WTC11 (cell line): ENCODE measurements around the gene PPP4R2. TPM values are rescaled to one million over a fixed set of nuclear protein-coding genes. Genes with fewer than 3 reads are reported as not detected.

Experiments used
- ATAC-seq: fragments of 200-7000 bp; cut with Tn5 transposase; 2 replicates; pipeline ENCODE4 v1.10.0; 2021; ENCODE audit warnings: mild to moderate bottlenecking, moderate library complexity
- CTCF ChIA-PET: fragments of 300-600 bp; sonication (Branson Sonifier 250); formaldehyde crosslinking; loops from one replicate; lab custom pipeline; 2021; ENCODE audit warnings: antibody characterized with exemption; lab: Charles Lee
- POLR2A ChIA-PET: fragments of 350-600 bp; sonication (Branson Sonifier 250); formaldehyde crosslinking; loops from one replicate; lab custom pipeline; 2021; ENCODE audit warnings: antibody characterized with exemption; lab: Charles Lee
- DNase-seq: peaks from one replicate; pipeline ENCODE4 v3.0.0; 2021; ENCODE audit warnings: low spot score
- H3K27ac Mint-ChIP-seq: 2 replicates; pipeline ENCODE4 v1.8.0; 2021; ENCODE audit warnings: mixed read lengths
- H3K27me3 Mint-ChIP-seq: 2 replicates; pipeline ENCODE4 v1.8.0; 2021; ENCODE audit warnings: low read depth, mild to moderate bottlenecking, moderate library complexity, mixed read lengths
- H3K36me3 Mint-ChIP-seq: 2 replicates; pipeline ENCODE4 v1.8.0; 2021; ENCODE audit warnings: mixed read lengths
- H3K4me1 Mint-ChIP-seq: 2 replicates; pipeline ENCODE4 v1.8.0; 2022; ENCODE audit warnings: mixed read lengths
- H3K4me3 Mint-ChIP-seq: 2 replicates; pipeline ENCODE4 v1.8.0; 2021; ENCODE audit warnings: mild to moderate bottlenecking, moderate library complexity, mixed read lengths
- H3K9me3 Mint-ChIP-seq: 2 replicates; pipeline ENCODE4 v1.8.0; 2021; ENCODE audit warnings: mixed read lengths
- AFF4 ChIP-seq: sonication (generic); formaldehyde crosslinking; IDR thresholded peaks from 2 replicates; pipeline ENCODE4 v1.8.1; 2023; ENCODE audit warnings: mild to moderate bottlenecking, missing genetic modification reagents, borderline replicate concordance
- EMX1 ChIP-seq: fragments of 250-450 bp; sonication (Bioruptor Pico); IDR thresholded peaks from 2 replicates; pipeline ENCODE4 v1.8.0; 2021; ENCODE audit warnings: mild to moderate bottlenecking
- ESRRA ChIP-seq: sonication (generic); formaldehyde crosslinking; IDR thresholded peaks from 2 replicates; pipeline ENCODE4 v1.8.1; 2022; ENCODE audit warnings: mild to moderate bottlenecking, missing genetic modification reagents, borderline replicate concordance
- FOXP1 ChIP-seq: sonication (generic); formaldehyde crosslinking; IDR thresholded peaks from 2 replicates; pipeline ENCODE4 v1.8.0; 2022; ENCODE audit warnings: missing genetic modification reagents, mild to moderate bottlenecking, moderate library complexity, borderline replicate concordance
- HMGA2 ChIP-seq: fragments of 250-450 bp; sonication (Bioruptor Pico); IDR thresholded peaks from 2 replicates; pipeline ENCODE4 v1.4.0; 2021; ENCODE audit warnings: mild to moderate bottlenecking, moderate library complexity
- IRF2 ChIP-seq: sonication (generic); formaldehyde crosslinking; IDR thresholded peaks from 2 replicates; pipeline ENCODE4 v1.8.0; 2022; ENCODE audit warnings: low read depth, missing genetic modification reagents, borderline replicate concordance
- PRRX2 ChIP-seq: fragments of 250-450 bp; sonication (Bioruptor Pico); IDR thresholded peaks from 2 replicates; pipeline ENCODE4 v1.8.0; 2021; ENCODE audit warnings: mild to moderate bottlenecking
- SMAD3 ChIP-seq: sonication (generic); formaldehyde crosslinking; IDR thresholded peaks from 2 replicates; pipeline ENCODE4 v1.8.0; 2022; ENCODE audit warnings: missing genetic modification reagents, mild to moderate bottlenecking, borderline replicate concordance
- TEAD1 ChIP-seq: sonication (generic); formaldehyde crosslinking; IDR thresholded peaks from 2 replicates; pipeline ENCODE4 v1.8.0; 2022; ENCODE audit warnings: mild to moderate bottlenecking, missing genetic modification reagents
- ZNF138 ChIP-seq: sonication (generic); formaldehyde crosslinking; conservative IDR thresholded peaks from 2 replicates; pipeline ENCODE4 v1.8.1; 2022; ENCODE audit warnings: mild to moderate bottlenecking, moderate library complexity, missing genetic modification reagents
- ZNF232 ChIP-seq: sonication (generic); formaldehyde crosslinking; IDR thresholded peaks from 2 replicates; pipeline ENCODE4 v1.8.0; 2022; ENCODE audit warnings: mild to moderate bottlenecking, missing genetic modification reagents
- ZNF423 ChIP-seq: fragments of 250-450 bp; sonication (Bioruptor Pico); IDR thresholded peaks from 2 replicates; pipeline ENCODE4 v2.1.2; 2022; ENCODE audit warnings: mild to moderate bottlenecking, moderate library complexity
- ZSCAN18 ChIP-seq: fragments of 250-450 bp; sonication (Bioruptor Pico); IDR thresholded peaks from 2 replicates; pipeline ENCODE4 v2.1.2; 2022; ENCODE audit warnings: mild to moderate bottlenecking, moderate library complexity
- total RNA-seq: library from RNA; stranded (reverse); gene quantifications from 3 replicates; pipeline ENCODE4 v1.2.3, GENCODE V29; 2021
- TF ChIP-seq, protein P1 (sequence below): sonication (generic); formaldehyde crosslinking; IDR thresholded peaks from 2 replicates; pipeline ENCODE4 v1.8.1; 2022; ENCODE audit warnings: mild to moderate bottlenecking, missing genetic modification reagents, moderate library complexity, borderline replicate concordance
- TF ChIP-seq, protein P2 (sequence below): sonication (generic); formaldehyde crosslinking; IDR thresholded peaks from 2 replicates; pipeline ENCODE4 v1.8.1; 2022; ENCODE audit warnings: missing genetic modification reagents, borderline replicate concordance
- TF ChIP-seq, protein P3 (sequence below): sonication (generic); formaldehyde crosslinking; IDR thresholded peaks from 2 replicates; pipeline ENCODE4 v1.8.1; 2023; ENCODE audit warnings: mild to moderate bottlenecking, missing genetic modification reagents
- TF ChIP-seq, protein P4 (sequence below): fragments of 250-450 bp; sonication (Bioruptor Pico); IDR thresholded peaks from 2 replicates; pipeline ENCODE4 v1.8.0; 2021; ENCODE audit warnings: mild to moderate bottlenecking

Gene PPP4R2
- total RNA-seq, 1 experiment from 2014 or later, result 78.1 TPM

DNA sequence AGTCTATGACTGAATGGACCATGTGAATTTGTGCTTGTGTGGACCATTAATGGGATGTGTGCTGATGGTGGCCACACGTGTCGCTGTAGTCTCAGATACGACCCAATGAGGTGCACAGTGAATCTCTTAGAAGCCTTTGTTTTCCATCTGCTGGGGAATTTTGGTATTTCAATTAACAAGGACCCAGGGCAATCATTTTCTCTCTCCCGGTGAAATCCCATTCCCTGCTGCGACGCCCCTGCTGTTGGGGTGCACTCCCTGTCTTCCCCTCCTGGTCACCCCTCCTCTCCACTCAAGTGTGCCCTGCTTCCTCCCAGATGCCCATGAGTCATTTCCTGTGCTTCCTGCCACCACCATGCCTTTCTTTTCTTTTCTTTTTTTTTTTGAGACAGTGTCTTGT, 97.5 kb downstream of the PPP4R2 start (continued):
- TF ChIP-seq, protein P1, sequence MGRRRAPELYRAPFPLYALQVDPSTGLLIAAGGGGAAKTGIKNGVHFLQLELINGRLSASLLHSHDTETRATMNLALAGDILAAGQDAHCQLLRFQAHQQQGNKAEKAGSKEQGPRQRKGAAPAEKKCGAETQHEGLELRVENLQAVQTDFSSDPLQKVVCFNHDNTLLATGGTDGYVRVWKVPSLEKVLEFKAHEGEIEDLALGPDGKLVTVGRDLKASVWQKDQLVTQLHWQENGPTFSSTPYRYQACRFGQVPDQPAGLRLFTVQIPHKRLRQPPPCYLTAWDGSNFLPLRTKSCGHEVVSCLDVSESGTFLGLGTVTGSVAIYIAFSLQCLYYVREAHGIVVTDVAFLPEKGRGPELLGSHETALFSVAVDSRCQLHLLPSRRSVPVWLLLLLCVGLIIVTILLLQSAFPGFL (CRISPR knock-in tag), result no peak
- TF ChIP-seq PRRX2 (CRISPR knock-in tag) (no peak), TEAD1 (CRISPR knock-in tag) (no peak)
- TF ChIP-seq, protein P2, sequence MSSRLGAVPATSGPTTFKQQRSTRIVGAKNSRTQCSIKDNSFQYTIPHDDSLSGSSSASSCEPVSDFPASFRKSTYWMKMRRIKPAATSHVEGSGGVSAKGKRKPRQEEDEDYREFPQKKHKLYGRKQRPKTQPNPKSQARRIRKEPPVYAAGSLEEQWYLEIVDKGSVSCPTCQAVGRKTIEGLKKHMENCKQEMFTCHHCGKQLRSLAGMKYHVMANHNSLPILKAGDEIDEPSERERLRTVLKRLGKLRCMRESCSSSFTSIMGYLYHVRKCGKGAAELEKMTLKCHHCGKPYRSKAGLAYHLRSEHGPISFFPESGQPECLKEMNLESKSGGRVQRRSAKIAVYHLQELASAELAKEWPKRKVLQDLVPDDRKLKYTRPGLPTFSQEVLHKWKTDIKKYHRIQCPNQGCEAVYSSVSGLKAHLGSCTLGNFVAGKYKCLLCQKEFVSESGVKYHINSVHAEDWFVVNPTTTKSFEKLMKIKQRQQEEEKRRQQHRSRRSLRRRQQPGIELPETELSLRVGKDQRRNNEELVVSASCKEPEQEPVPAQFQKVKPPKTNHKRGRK, result no peak
- TF ChIP-seq, protein P3, sequence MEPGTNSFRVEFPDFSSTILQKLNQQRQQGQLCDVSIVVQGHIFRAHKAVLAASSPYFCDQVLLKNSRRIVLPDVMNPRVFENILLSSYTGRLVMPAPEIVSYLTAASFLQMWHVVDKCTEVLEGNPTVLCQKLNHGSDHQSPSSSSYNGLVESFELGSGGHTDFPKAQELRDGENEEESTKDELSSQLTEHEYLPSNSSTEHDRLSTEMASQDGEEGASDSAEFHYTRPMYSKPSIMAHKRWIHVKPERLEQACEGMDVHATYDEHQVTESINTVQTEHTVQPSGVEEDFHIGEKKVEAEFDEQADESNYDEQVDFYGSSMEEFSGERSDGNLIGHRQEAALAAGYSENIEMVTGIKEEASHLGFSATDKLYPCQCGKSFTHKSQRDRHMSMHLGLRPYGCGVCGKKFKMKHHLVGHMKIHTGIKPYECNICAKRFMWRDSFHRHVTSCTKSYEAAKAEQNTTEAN (CRISPR knock-in tag), result no peak

GRCh38 chr3:73094951-73095350, 98.3 kb downstream of the PPP4R2 start:
- H3K27ac Mint-ChIP-seq, result 0 out of 2 replicates have a peak overlapping the region, but pooled peaks have one; percentile 54

GRCh38 chr3:73096169-73096568, 99.6 kb downstream of the PPP4R2 start:
- no peak for DNase-seq
- TF ChIP-seq IRF2 (CRISPR knock-in tag) (no peak), ZNF232 (no peak), HMGA2 (CRISPR knock-in tag) (no peak), EMX1 (CRISPR knock-in tag) (no peak), AFF4 (CRISPR knock-in tag) (no peak)
- H3K4me3 Mint-ChIP-seq, result no peak overlapping the region
- no peaks in the 10 kb centered on the region for H3K9me3 Mint-ChIP-seq
- H3K27me3 Mint-ChIP-seq, result no peaks in the 10 kb centered on the region; the same call in 1 of the 2 replicates
- ChIA-PET CTCF (no interaction called here), POLR2A (no interaction called here)
- ATAC-seq, result no peak
- no peaks in the 10 kb centered on the region for H3K36me3 Mint-ChIP-seq
- peaks cover 22% of the 10 kb centered on the region for H3K4me1 Mint-ChIP-seq
- H3K27ac Mint-ChIP-seq, result no peak overlapping the region

More at GRCh38 chr3:73094951-73095350, 98.3 kb downstream of the PPP4R2 start:
- DNase-seq (peak; percentile 57), ATAC-seq (peak; percentile 83)
- ChIA-PET CTCF (interaction anchor here (0.7 to 1.5 kb wide), 6 partner anchors 8 to 407 kb away, joined by 3 to 6 read pairs (median 4); no protein-coding TSS in a partner anchor), POLR2A (no interaction called here)
- TF ChIP-seq SMAD3 (no peak), ZNF423 (CRISPR knock-in tag) (peak; percentile 96), FOXP1 (0 out of 2 replicates have a peak, but pooled peaks have one; percentile 32)
- peaks cover 14% of the 10 kb centered on the region for H3K4me1 Mint-ChIP-seq
- H3K4me3 Mint-ChIP-seq, result no peak overlapping the region; the same call in 1 of the 2 replicates
- H3K36me3 Mint-ChIP-seq, result no peaks in the 10 kb centered on the region
- H3K9me3 Mint-ChIP-seq, result no peaks in the 10 kb centered on the region
- H3K27me3 Mint-ChIP-seq, result no peaks in the 10 kb centered on the region; the same call in 1 of the 2 replicates

GRCh38 chr3:73098026-73098425, 101.4 kb downstream of the PPP4R2 start:
- POLR2A ChIA-PET, result no interaction called here
- no peak for TF ChIP-seq HMGA2 (CRISPR knock-in tag)
- no peak for TF ChIP-seq ZNF138 (CRISPR knock-in tag)
- TF ChIP-seq ZSCAN18 (CRISPR knock-in tag), result no peak
- TF ChIP-seq, protein P4, sequence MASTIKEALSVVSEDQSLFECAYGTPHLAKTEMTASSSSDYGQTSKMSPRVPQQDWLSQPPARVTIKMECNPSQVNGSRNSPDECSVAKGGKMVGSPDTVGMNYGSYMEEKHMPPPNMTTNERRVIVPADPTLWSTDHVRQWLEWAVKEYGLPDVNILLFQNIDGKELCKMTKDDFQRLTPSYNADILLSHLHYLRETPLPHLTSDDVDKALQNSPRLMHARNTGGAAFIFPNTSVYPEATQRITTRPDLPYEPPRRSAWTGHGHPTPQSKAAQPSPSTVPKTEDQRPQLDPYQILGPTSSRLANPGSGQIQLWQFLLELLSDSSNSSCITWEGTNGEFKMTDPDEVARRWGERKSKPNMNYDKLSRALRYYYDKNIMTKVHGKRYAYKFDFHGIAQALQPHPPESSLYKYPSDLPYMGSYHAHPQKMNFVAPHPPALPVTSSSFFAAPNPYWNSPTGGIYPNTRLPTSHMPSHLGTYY (CRISPR knock-in tag), result no peak
- no peak for TF ChIP-seq ZNF423 (CRISPR knock-in tag)
- no peak for TF ChIP-seq ESRRA
- TF ChIP-seq, protein P1 (CRISPR knock-in tag), result no peak
- no peak for TF ChIP-seq PRRX2 (CRISPR knock-in tag)

More at GRCh38 chr3:73098026-73098425, 101.4 kb downstream of the PPP4R2 start:
- Mint-ChIP-seq H3K27me3 (no peaks in the 10 kb centered on the region; the same call in 1 of the 2 replicates), H3K4me3 (no peak overlapping the region), H3K4me1 (peaks cover 25% of the 10 kb centered on the region), H3K9me3 (no peaks in the 10 kb centered on the region), H3K36me3 (no peaks in the 10 kb centered on the region), H3K27ac (no peak overlapping the region)
- ATAC-seq, result no peak
- DNase-seq, result no peak
- CTCF ChIA-PET, result interaction anchor here (1.4 kb wide), 1 partner anchor 404 kb away, joined by 3 read pairs; no protein-coding TSS in a partner anchor
